A549 (cell line): ENCODE measurements around the gene NSL1.

Experiments used
- CTCF ChIP-seq: fragments of >200 bp; sonication (Bioruptor Twin); formaldehyde crosslinking; IDR thresholded peaks from 3 replicates; pipeline ENCODE4 v1.5.1; 2016
- EP300 ChIP-seq, 2 experiments: fragments of >200 bp; sonication (Bioruptor Twin); formaldehyde crosslinking; IDR thresholded peaks; 2 replicates in 1 of 2; 3 replicates in 1 of 2; pipeline ENCODE4 v1.6.1; 2016 to 2017
- MYC ChIP-seq: IDR thresholded peaks from 2 replicates; pipeline ENCODE4 v1.6.1; 2012; ENCODE audit warnings: mild to moderate bottlenecking, inconsistent platforms, low read length, improper control_type of control experiment, borderline replicate concordance
- POLR2AphosphoS2 ChIP-seq: conservative IDR thresholded peaks from 2 replicates; pipeline ENCODE4 v1.6.1; 2012; ENCODE audit warnings: low read length, improper control_type of control experiment, inconsistent platforms
- SREBF2 ChIP-seq: fragments of 450-650 bp; IDR thresholded peaks from 2 replicates; pipeline ENCODE4 v1.6.1; 2014; ENCODE audit warnings: mild to moderate bottlenecking, moderate library complexity
- ZFP36 ChIP-seq: fragments of 450-650 bp; IDR thresholded peaks from 2 replicates; pipeline ENCODE4 v1.6.1; 2014; ENCODE audit warnings: borderline replicate concordance; ENCODE audit not compliant: partially characterized antibody

- TF ChIP-seq CTCF (no peak), POLR2AphosphoS2 (no peak), MYC (no peak), EP300 (IDR thresholded peaks at IDR 0.05) (no peak), ZFP36 (no peak), SREBF2 (no peak)
Observed at GRCh38 chr1:212684076-212684475, 107.5 kb downstream of the NSL1 start.
